GM23248 (cell line): ENCODE results near the gene CD248.

Experiments used
- EZH2 ChIP-seq: fragments of 200-600 bp; sonication (generic); IDR thresholded peaks from 2 replicates; pipeline ENCODE4 v1.6.1; 2018; ENCODE audit warnings: antibody characterized with exemption, mild to moderate bottlenecking; ENCODE audit not compliant: insufficient read depth, poor library complexity, severe bottlenecking
- EZH2phosphoT487 ChIP-seq: fragments of 200-600 bp; sonication (generic); IDR thresholded peaks from 2 replicates; pipeline ENCODE4 v1.6.1; 2018; ENCODE audit warnings: antibody characterized with exemption, moderate library complexity, mild to moderate bottlenecking, low read depth; ENCODE audit not compliant: insufficient read depth

DNA sequence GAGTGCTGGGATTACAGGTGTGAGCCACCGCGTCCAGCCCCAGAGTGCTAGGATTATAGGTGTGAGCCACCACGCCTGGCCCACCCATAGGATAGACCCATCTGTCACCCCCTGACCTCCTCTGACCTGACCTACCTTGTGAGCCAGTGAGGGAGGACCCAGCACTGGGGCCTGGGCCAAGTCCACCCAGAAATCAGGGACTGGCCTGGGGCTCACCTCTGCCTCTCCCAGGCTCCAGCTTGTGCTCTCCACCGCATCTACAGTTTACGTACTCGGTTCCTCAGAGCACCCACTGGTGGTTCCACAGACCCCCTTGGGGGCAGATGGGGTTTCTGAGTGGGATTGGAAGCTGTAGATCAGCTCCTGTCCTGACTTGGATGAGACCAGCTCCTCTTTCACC, 48.3 kb upstream of the CD248 start:
- no peak for TF ChIP-seq EZH2
- TF ChIP-seq EZH2phosphoT487, result no peak
